SIG-M5 treated with dmso at 0.1 percent for 504 hours (cell line): ENCODE measurements around the gene GPR153.

Experiments used
- DNase-seq: peaks from one replicate; lab custom pipeline; 2025; ENCODE audit not compliant: unreplicated experiment; lab: John Stamatoyannopoulos, UW

GPR153 gene

GRCh38 chr1:6249739-6250689, 10.9 kb downstream of the GPR153 start:
- DNase-seq: no peak

DNA sequence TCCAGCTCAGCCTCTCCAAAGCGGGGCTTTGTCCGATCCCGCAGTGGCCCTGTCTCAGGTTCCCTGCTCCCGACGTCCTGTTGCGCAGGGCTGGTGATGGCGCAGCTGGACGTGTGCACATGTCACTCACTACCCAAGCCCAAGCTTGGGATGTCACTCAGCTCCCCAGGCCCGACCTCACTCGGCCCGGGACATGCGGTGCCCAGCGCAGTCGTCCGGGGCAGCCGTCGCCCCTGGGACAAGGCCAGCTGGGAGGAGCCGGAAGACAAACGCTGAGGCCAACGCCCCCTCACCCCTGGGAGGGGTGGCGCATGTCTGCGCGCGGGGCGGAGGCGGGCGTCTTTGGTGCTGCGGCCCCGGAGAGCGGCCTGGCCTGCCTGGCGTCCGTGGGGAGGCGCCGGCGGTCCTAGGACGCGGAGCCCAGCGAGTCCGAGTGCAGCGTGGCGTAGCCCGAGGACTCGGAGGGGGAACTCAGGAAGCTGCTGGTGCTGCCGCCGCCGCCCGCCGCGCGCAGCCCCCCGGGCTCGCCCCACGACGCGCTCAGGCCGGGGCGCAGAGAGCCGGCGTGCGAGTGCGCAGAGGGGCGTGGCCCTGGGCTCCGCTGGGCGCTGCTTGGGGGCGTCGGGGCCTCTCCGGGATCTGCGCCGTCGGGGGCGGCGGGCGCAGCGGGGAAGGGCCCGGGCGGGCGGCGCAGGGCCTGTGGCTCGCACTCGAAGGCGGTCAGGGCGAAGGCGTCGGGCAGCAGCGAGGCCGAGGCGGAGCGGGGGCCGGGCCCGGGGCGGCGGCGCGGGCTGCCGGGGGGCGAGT, 11.8 kb downstream of the GPR153 start:
- no peak for DNase-seq

- no peak for DNase-seq
These were observed 12.6 kb downstream of the GPR153 start for GRCh38 chr1:6248161-6248776.

- no peak for DNase-seq
These were observed 13.2 kb downstream of the GPR153 start for GRCh38 chr1:6247651-6248050.

- DNase-seq: peak; percentile 62
These were observed 14.1 kb downstream of the GPR153 start for GRCh38 chr1:6246497-6247467.

GRCh38 chr1:6245869-6246496, 14.9 kb downstream of the GPR153 start:
- no peak for DNase-seq

GRCh38 chr1:6245086-6245868, 15.6 kb downstream of the GPR153 start:
- peak; percentile 63 for DNase-seq

- no peak for DNase-seq
These were observed 16.4 kb downstream of the GPR153 start for GRCh38 chr1:6244401-6245049.

- no peak for DNase-seq
These were observed 16.9 kb downstream of the GPR153 start, which contains the start of gene HES3 for GRCh38 chr1:6243993-6244392. Gene HES3 (plus strand): TSS chr1:6244179. CDS start chr1:6244366, 187 bp downstream.

GRCh38 chr1:6243053-6243834, 17.7 kb downstream of the GPR153 start:
- no peak for DNase-seq

- no peak for DNase-seq
These were observed 18.8 kb downstream of the GPR153 start for GRCh38 chr1:6241887-6242740.

- DNase-seq: peak; percentile 10
These were observed 19.6 kb downstream of the GPR153 start for GRCh38 chr1:6241107-6241886.

DNA sequence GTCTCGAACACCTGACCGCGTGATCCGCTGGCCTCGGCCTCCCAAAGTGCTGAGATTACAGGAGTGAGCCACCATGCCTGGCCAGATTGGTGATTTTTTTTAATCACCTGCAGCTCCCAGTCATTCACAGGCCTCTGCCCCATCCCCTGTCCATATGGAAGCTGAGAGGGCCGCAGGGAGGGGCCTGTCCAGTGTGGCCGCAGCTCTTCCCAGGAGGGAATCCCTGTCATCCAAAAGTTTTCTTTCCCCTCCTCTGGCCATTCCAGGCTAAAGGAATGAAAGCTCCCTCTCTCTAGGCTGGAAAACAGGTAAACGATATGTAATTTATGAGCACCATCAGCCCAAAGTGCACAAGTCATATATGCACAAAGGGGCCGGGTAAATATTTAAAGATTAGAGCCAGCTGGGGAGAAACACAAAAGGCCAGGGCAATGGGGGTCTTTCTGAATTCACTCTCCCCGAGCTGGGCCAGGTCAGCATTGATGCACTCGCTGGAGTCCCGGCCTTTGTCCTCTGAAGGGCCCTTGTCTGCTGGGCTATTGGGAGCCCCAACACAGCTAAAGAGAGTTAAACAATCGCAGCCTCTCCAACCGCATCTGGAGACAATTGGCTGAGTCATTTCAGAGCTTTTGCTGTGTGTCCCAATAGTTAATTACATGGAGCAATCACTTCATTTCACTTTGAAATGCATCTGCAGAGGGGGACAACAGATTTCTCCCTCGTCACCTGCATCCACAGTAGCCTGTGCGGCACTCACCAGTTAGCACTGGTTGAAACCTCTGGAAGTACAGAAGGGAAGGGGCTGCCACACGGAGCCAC, 20.7 kb downstream of the GPR153 start:
- peak; percentile 49 for DNase-seq

GRCh38 chr1:6239213-6239752, 21.6 kb downstream of the GPR153 start:
- no peak for DNase-seq

- DNase-seq: no peak
These were observed 23.8 kb downstream of the GPR153 start for GRCh38 chr1:6237093-6237492.
